ACC112 (cell line): Measurements from ENCODE around the gene HPX.

ENCODE experiments used
- H2AFZ ChIP-seq: fragments of 200-600 bp; sonication (generic); one replicate; pipeline ENCODE4 v1.6.0; 2017; ENCODE audit warnings: antibody characterized with exemption, low read length; ENCODE audit not compliant: unreplicated experiment
- H3K27ac ChIP-seq: fragments of 200-600 bp; sonication (generic); 2 replicates; pipeline ENCODE4 v1.5.1; 2014; ENCODE audit warnings: low read depth, mild to moderate bottlenecking, antibody characterized with exemption, low read length, moderate library complexity
- H3K27me3 ChIP-seq: fragments of 200-600 bp; sonication (generic); 2 replicates; pipeline ENCODE4 v1.6.1; 2014; ENCODE audit warnings: mild to moderate bottlenecking, antibody characterized with exemption, low read length, moderate library complexity, mixed read lengths; ENCODE audit not compliant: insufficient read depth
- H3K36me3 ChIP-seq: fragments of 200-600 bp; sonication (generic); 2 replicates; pipeline ENCODE4 v1.6.1; 2016; ENCODE audit warnings: mild to moderate bottlenecking, antibody characterized with exemption, low read length, moderate library complexity, mixed read lengths; ENCODE audit not compliant: insufficient read depth
- H3K4me1 ChIP-seq: fragments of 200-600 bp; sonication (generic); one replicate; pipeline ENCODE4 v1.6.1; 2016; ENCODE audit warnings: low read length, mixed read lengths; ENCODE audit not compliant: insufficient read depth, unreplicated experiment, control insufficient read depth
- H3K4me3 ChIP-seq: fragments of 200-600 bp; sonication (generic); 2 replicates; pipeline ENCODE4 v1.5.1; 2014; ENCODE audit warnings: mild to moderate bottlenecking, low read depth, low read length
- H3K79me2 ChIP-seq: fragments of 200-600 bp; sonication (generic); one replicate; pipeline ENCODE4 v1.6.0; 2016; ENCODE audit warnings: low read length; ENCODE audit not compliant: control insufficient read depth, unreplicated experiment, insufficient read depth

HPX gene

GRCh38 chr11:6480299-6480914 is 39.6 kb upstream of the HPX start:
- Histone ChIP-seq H3K79me2 (peaks cover 51% of the 10 kb centered on the region), H3K4me1 (peaks cover 27% of the 10 kb centered on the region), H3K27ac (peak overlapping the region; percentile 72), H2AFZ (peak overlapping the region; percentile 26), H3K27me3 (no peaks in the 10 kb centered on the region), H3K36me3 (peaks cover 35% of the 10 kb centered on the region), H3K4me3 (peak overlapping the region; percentile 98)

DNA sequence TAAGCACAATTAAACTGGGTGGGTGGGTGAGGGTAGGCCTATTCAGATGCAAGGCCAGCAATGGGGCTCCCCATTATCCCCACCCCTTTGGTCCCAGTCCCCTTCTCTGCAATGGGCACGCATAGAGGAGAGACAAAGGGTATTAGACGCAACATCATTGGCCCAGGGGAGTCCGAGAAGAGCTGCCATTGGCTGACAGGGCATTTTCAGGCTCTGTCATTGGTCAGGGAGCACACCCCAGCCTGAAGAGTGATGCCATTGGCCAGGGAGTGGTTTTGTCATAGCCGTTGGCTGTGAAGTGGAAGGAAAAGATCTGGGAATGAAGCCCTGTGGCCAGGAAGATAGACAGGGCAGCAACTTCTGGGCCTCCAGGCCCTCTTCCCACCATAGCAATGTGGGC is 35.8 kb upstream of the HPX start:
- H3K27ac ChIP-seq = no peak overlapping the region
- 0 out of 2 replicates have a peak, but pooled peaks cover 8% of the 10 kb centered on the region for H3K36me3 ChIP-seq
- H3K27me3 ChIP-seq = no peaks in the 10 kb centered on the region

DNA sequence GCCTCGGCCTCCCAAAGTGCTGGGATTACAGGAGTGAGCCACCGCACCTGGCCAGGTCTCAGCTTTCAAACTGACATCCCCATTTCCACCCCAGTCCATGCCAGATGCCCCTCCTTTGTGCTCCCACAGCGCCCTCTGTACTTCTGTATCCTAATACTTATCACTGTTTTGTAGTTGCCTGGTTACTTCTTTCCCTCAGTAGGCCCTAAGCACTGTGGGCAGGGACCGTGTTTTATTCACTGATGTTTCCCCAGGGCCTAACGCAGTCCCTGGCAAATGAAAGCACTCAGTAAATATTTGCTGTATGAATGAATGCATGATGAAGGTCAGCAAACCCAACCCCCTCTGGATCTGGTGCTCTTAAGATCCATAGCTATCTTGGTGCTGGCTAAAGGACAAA is 35.1 kb upstream of the HPX start:
- Histone ChIP-seq H3K36me3 (0 out of 2 replicates have a peak, but pooled peaks cover 8% of the 10 kb centered on the region), H3K4me3 (no peak overlapping the region), H3K4me1 (peaks cover 29% of the 10 kb centered on the region), H3K79me2 (peaks cover 29% of the 10 kb centered on the region), H2AFZ (no peak overlapping the region), H3K27ac (peak overlapping the region; percentile 4; the same call in 1 of the 2 replicates), H3K27me3 (no peaks in the 10 kb centered on the region)

More for the DNA sequence above, 35.8 kb upstream of the HPX start:
- Histone ChIP-seq H3K4me1 (peaks cover 29% of the 10 kb centered on the region), H3K4me3 (no peak overlapping the region), H3K79me2 (peaks cover 33% of the 10 kb centered on the region), H2AFZ (no peak overlapping the region)

- H3K79me2 ChIP-seq = peaks cover 21% of the 10 kb centered on the region
- no peak overlapping the region; the same call in 1 of the 2 replicates for H3K4me3 ChIP-seq
- peaks cover 23% of the 10 kb centered on the region for H3K4me1 ChIP-seq
- H3K27me3 ChIP-seq = no peaks in the 10 kb centered on the region
- H3K27ac ChIP-seq = peak overlapping the region; percentile 62; the same call in 1 of the 2 replicates
- 0 out of 2 replicates have a peak, but pooled peaks cover 8% of the 10 kb centered on the region for H3K36me3 ChIP-seq
- H2AFZ ChIP-seq = no peak overlapping the region
Observed at GRCh38 chr11:6474806-6475500, 34.2 kb upstream of the HPX start.

GRCh38 chr11:6474413-6474792 is 33.6 kb upstream of the HPX start:
- Histone ChIP-seq H3K4me3 (peak overlapping the region; percentile 84), H3K79me2 (peaks cover 18% of the 10 kb centered on the region), H2AFZ (peak overlapping the region; percentile 90), H3K27ac (peak overlapping the region; percentile 62), H3K4me1 (peaks cover 17% of the 10 kb centered on the region), H3K36me3 (0 out of 2 replicates have a peak, but pooled peaks cover 8% of the 10 kb centered on the region), H3K27me3 (no peaks in the 10 kb centered on the region)

DNA sequence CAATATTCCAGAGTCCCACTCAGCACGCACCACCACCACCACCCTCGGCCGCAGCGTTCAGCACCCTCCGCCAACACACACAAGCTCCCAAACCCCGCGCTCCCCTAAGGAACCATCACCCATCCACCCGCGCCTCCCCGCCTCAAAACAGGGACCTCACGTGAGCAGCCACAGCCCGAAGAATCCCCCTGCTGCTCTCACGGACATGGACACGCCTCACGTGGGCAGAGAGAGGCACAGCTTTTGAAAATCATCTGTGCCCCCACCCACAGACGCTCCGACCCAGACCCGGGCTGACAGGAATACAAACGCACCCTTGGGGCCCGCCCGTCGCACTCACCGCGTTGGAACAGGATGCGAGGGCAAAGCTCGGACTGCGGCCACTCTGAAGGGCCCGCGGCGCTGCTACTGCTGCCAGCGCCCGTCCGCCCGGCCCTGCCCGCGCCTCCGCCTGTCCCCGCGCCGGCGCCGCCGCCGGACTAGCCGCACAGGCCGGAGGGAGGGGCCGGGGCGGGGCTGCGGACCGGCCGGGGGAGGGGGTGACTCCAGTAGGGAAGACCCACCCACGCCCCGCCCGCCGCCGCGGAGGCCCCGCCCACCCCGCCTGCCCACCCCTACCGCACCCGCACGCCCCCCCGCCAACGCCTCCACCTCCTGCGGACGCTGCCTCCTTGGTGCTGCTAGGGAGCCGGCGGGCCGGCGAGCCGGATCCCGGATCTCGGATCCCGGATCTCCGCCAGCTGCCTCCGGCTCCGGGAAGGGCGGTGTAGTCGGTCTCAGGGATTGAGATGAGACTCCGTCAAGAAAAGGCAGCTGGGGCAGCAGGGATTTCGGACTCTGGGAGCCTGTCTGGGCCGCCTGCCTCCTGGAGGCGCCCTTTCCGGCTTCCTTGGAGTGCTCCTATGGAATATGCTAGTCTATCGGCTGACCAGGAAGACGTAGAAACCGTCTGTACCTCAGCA is 32.9 kb upstream of the HPX start, which contains the start of gene TRIM3:
TRIM3 (minus strand) TSS at position 491 of the 962 bp plus-strand sequence. CDS start 8,246 bp downstream, outside the sequence.
- Histone ChIP-seq H3K27me3 (no peaks in the 10 kb centered on the region), H3K27ac (peak within 1 kb of the TSS; percentile 62), H2AFZ (peak within 1 kb of the TSS; percentile 90)

DNA sequence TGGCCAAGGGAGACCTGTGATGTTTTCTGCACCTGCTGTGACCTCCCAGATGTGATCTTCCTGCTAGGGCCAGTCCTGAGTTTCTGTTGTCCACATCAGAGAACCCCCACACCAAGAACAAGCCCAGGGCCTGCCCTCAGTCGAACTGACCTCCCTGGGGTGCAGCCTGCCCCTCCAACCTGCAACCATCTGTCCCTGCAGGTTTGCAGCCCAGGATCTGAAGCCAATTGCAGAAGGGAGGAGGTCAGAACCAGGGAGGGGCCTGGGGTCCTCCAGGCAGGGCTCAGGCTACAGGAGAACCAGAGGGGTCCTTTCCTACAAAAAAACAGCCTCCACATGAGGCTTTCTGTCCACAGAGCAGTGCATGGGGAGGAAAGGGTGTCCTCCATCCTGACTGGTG is 32.1 kb upstream of the HPX start:
- Histone ChIP-seq H3K36me3 (0 out of 2 replicates have a peak, but pooled peaks cover 8% of the 10 kb centered on the region), H3K4me1 (peaks cover 15% of the 10 kb centered on the region), H3K4me3 (peak overlapping the region; percentile 78), H3K79me2 (peaks cover 14% of the 10 kb centered on the region), H3K27me3 (no peaks in the 10 kb centered on the region), H3K27ac (no peak overlapping the region), H2AFZ (no peak overlapping the region)

More for the DNA sequence above, 32.9 kb upstream of the HPX start, which contains the start of gene TRIM3:
- H3K79me2 ChIP-seq = peaks cover 14% of the 10 kb centered on the region
- H3K4me3 ChIP-seq = peak within 1 kb of the TSS; percentile 84
- H3K36me3 ChIP-seq = 0 out of 2 replicates have a peak, but pooled peaks cover 8% of the 10 kb centered on the region
- H3K4me1 ChIP-seq = peaks cover 15% of the 10 kb centered on the region

DNA sequence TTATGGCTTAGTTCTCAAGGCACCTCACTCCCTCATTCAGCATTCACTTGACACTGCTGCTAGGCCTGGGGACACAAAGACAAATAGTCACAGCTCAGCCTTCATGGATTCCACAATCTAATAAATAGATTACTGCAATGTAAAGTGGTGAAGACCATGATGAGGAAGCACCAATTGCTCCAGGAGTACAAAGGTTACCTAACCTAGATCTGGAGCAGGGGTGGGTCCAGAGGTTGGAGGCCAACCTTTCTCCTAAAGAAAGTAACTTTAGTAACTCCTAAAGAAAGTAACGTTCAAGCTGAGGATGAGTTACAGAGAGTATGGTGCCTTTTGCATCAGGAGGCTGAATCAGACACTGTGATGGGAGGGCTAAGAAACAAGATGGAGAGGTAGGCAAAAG is 28.8 kb upstream of the HPX start:
- peaks cover 12% of the 10 kb centered on the region for H3K4me1 ChIP-seq
- H3K27me3 ChIP-seq = no peaks in the 10 kb centered on the region
- peaks cover 14% of the 10 kb centered on the region for H3K79me2 ChIP-seq
- no peaks in the 10 kb centered on the region for H3K36me3 ChIP-seq
- H3K4me3 ChIP-seq = no peak overlapping the region
- no peak overlapping the region for H2AFZ ChIP-seq
- H3K27ac ChIP-seq = no peak overlapping the region

- Histone ChIP-seq H3K27ac (no peak overlapping the region), H3K27me3 (no peaks in the 10 kb centered on the region), H2AFZ (no peak overlapping the region), H3K4me3 (no peak overlapping the region), H3K36me3 (no peaks in the 10 kb centered on the region), H3K4me1 (peaks cover 8% of the 10 kb centered on the region), H3K79me2 (peaks cover 14% of the 10 kb centered on the region)
Observed at GRCh38 chr11:6468712-6469495, 28.1 kb upstream of the HPX start.
